Liver (tissue), 2 donors: ENCODE measurements around the gene CDH23.

Experiments
- FOXA1 ChIP-seq: IDR thresholded peaks from 2 replicates; pipeline ENCODE4 v1.6.1; 2016; ENCODE audit warnings: antibody characterized with exemption
- TF ChIP-seq, protein P1 (sequence below): fragments of 150-350 bp; IDR thresholded peaks from 2 replicates; pipeline ENCODE4 v1.5.1; 2017; ENCODE audit warnings: improper control_type of control experiment, low read depth, low read length; ENCODE audit not compliant: missing input control
- donor health status: healthy.

DNA sequence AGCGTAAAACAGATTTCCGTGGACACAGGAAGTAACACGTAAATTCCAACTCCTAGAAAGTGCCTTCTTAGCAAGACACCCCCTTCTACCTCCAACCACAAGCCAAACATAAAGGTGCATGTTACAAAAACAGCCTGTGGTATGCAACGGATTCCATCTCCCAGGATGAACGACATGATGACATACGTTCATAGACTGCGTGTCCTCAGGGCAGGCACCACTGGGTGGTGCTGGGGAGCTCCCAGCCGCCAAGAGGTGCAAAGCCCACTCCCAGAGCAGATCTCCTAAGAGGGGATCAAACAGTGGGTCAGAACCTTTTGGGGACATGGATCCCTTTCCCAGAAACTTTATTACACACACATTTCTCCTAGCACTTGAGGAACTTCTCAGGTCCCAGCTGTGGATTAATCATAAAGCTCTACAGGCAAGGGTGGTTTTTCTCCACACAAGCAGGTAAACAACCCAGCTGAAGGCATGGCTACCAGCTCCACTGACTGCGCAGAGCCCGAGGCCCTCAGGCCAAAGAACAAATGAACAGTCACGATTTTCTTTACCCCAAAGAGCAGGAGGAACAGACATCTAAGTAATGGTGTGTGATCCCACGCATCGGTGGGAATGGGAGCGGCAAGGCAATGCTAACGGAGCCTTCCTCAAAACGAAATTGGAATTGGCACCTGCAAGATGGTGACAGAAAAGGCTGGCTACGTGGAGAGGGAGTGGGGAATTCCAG lies 440.5 kb downstream of the CDH23 start:
- no peak for TF ChIP-seq FOXA1
- TF ChIP-seq, protein P1, sequence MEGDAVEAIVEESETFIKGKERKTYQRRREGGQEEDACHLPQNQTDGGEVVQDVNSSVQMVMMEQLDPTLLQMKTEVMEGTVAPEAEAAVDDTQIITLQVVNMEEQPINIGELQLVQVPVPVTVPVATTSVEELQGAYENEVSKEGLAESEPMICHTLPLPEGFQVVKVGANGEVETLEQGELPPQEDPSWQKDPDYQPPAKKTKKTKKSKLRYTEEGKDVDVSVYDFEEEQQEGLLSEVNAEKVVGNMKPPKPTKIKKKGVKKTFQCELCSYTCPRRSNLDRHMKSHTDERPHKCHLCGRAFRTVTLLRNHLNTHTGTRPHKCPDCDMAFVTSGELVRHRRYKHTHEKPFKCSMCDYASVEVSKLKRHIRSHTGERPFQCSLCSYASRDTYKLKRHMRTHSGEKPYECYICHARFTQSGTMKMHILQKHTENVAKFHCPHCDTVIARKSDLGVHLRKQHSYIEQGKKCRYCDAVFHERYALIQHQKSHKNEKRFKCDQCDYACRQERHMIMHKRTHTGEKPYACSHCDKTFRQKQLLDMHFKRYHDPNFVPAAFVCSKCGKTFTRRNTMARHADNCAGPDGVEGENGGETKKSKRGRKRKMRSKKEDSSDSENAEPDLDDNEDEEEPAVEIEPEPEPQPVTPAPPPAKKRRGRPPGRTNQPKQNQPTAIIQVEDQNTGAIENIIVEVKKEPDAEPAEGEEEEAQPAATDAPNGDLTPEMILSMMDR, result no peak
